Natural killer cell treated with Interleukin-12 subunit alpha and Interleukin-12 subunit beta and Interleukin-15 and Interleukin-18, amount 100 ng/mL, for 72 hours (primary cell): ENCODE data around the gene FUT2. TPM values are rescaled to one million over a fixed set of nuclear protein-coding genes. Genes with fewer than 3 reads are reported as not detected.
A peak's percentile ranks its signal among the peaks of the same experiment; 100 is the strongest.
"Not testable (repeated sequence)": the region's sequence is repeated elsewhere in the genome, so short reads cannot be mapped to it uniquely, and the experiment has no call there.

ENCODE experiments used
- ATAC-seq, 2 donors: fragments of 150-1000 bp; cut with Tn5 transposase in 1 of 2; sonication (Bioruptor Pico), chemical (Tn5 transposase) in 1 of 2; 2 replicates each; pipeline ENCODE4 v1.10.0; 2021
- DNase-seq: peaks from one replicate; pipeline ENCODE4 v3.0.0; 2022; ENCODE audit warnings: low spot score
- H3K27ac Mint-ChIP-seq, 2 donors: 1 replicate in 1 of 2; 2 replicates in 1 of 2; pipeline ENCODE4 v1.8.0; 2022; ENCODE audit warnings: mixed read lengths in 2 of 2, mild to moderate bottlenecking in 1 of 2, moderate library complexity in 1 of 2
- H3K27me3 Mint-ChIP-seq, 2 donors: 1 replicate in 1 of 2; 2 replicates in 1 of 2; pipeline ENCODE4 v1.8.0; 2022; ENCODE audit warnings: mixed read lengths in 2 of 2
- H3K36me3 Mint-ChIP-seq: one replicate; pipeline ENCODE4 v1.8.0; 2022; ENCODE audit warnings: mixed read lengths
- H3K4me1 Mint-ChIP-seq, 2 donors: 1 replicate in 1 of 2; 2 replicates in 1 of 2; pipeline ENCODE4 v1.8.0; 2022; ENCODE audit warnings: low read depth in 2 of 2, mixed read lengths in 2 of 2, mild to moderate bottlenecking in 1 of 2
- H3K4me3 Mint-ChIP-seq: one replicate; pipeline ENCODE4 v1.8.0; 2022; ENCODE audit warnings: mixed read lengths
- H3K9me3 Mint-ChIP-seq: 2 replicates; pipeline ENCODE4 v1.8.0; 2022; ENCODE audit warnings: mixed read lengths
- total RNA-seq, 2 donors: library from RNA; stranded (reverse); gene quantifications; one replicate each; pipeline ENCODE4 v1.2.3, GENCODE V29; 2022

The FUT2 gene
- total RNA-seq, 2 donors from 2014 or later: not detected

- Mint-ChIP-seq H3K27ac (no peak overlapping the region), H3K4me3 (no peak overlapping the region), H3K36me3 (no peaks in the 10 kb centered on the region), H3K4me1 (peaks cover 6 to 7% of the 10 kb centered on the region in 2 donors), H3K27me3 (no peaks in the 10 kb centered on the region), H3K9me3 (no peaks in the 10 kb centered on the region)
- DNase-seq (peak; percentile 75), ATAC-seq (peak; percentile 71 to 81)
Observed at GRCh38 chr19:48674921-48675824, 20.6 kb upstream of the FUT2 start.

GRCh38 chr19:48676487-48676886 lies 19.3 kb upstream of the FUT2 start:
- Mint-ChIP-seq H3K27ac (no peak overlapping the region), H3K4me1 (peaks cover 6 to 7% of the 10 kb centered on the region in 2 donors), H3K36me3 (no peaks in the 10 kb centered on the region), H3K9me3 (no peaks in the 10 kb centered on the region), H3K4me3 (no peak overlapping the region), H3K27me3 (no peaks in the 10 kb centered on the region)
- no peak for ATAC-seq
- DNase-seq: no peak

GRCh38 chr19:48676887-48677286 lies 18.9 kb upstream of the FUT2 start:
- Mint-ChIP-seq H3K4me1 (peaks cover 6 to 7% of the 10 kb centered on the region in 2 donors), H3K36me3 (no peaks in the 10 kb centered on the region), H3K27ac (no peak overlapping the region), H3K27me3 (no peaks in the 10 kb centered on the region), H3K9me3 (no peaks in the 10 kb centered on the region), H3K4me3 (no peak overlapping the region)
- ATAC-seq (no peak), DNase-seq (no peak)

- Mint-ChIP-seq H3K27me3 (no peaks in the 10 kb centered on the region), H3K4me1 (peaks cover 6 to 7% of the 10 kb centered on the region in 2 donors), H3K9me3 (no peaks in the 10 kb centered on the region), H3K36me3 (no peaks in the 10 kb centered on the region), H3K4me3 (no peak overlapping the region), H3K27ac (no peak overlapping the region)
- no peak for ATAC-seq
- no peak for DNase-seq
Observed at GRCh38 chr19:48678201-48678600, 17.6 kb upstream of the FUT2 start.

- H3K27me3 Mint-ChIP-seq, H3K27ac Mint-ChIP-seq, H3K4me3 Mint-ChIP-seq, H3K36me3 Mint-ChIP-seq, H3K4me1 Mint-ChIP-seq, H3K9me3 Mint-ChIP-seq, DNase-seq: not testable (repeated sequence)
- ATAC-seq: peak in 1 of 2 donors; percentile 5
Observed at GRCh38 chr19:48680006-48680405, 15.8 kb upstream of the FUT2 start.

- no peak overlapping the region for H3K27ac Mint-ChIP-seq
- ATAC-seq: peak in 1 of 2 donors; percentile 28
- H3K4me3 Mint-ChIP-seq: no peak overlapping the region
Observed at GRCh38 chr19:48680436-48681126, 15.2 kb upstream of the FUT2 start.

GRCh38 chr19:48681127-48681470 lies 14.7 kb upstream of the FUT2 start:
- Mint-ChIP-seq H3K4me1 (no peaks in the 10 kb centered on the region), H3K27me3 (no peaks in the 10 kb centered on the region), H3K9me3 (no peaks in the 10 kb centered on the region), H3K4me3 (no peak overlapping the region), H3K36me3 (no peaks in the 10 kb centered on the region), H3K27ac (no peak overlapping the region)
- DNase-seq: no peak
- peak; percentile 15 to 63 for ATAC-seq

More at GRCh38 chr19:48680436-48681126, 15.2 kb upstream of the FUT2 start:
- DNase-seq: no peak
- Mint-ChIP-seq H3K36me3 (no peaks in the 10 kb centered on the region), H3K4me1 (peaks cover 0 to under 1% of the 10 kb centered on the region in 2 donors), H3K9me3 (no peaks in the 10 kb centered on the region), H3K27me3 (no peaks in the 10 kb centered on the region)

- Mint-ChIP-seq H3K4me3 (no peak overlapping the region), H3K9me3 (no peaks in the 10 kb centered on the region), H3K27me3 (no peaks in the 10 kb centered on the region), H3K36me3 (no peaks in the 10 kb centered on the region), H3K4me1 (no peaks in the 10 kb centered on the region), H3K27ac (no peak overlapping the region)
- ATAC-seq (peak in 1 of 2 donors; percentile 57), DNase-seq (no peak)
Observed at GRCh38 chr19:48683349-48683748, 12.4 kb upstream of the FUT2 start.

GRCh38 chr19:48685583-48685982 lies 10.2 kb upstream of the FUT2 start:
- ATAC-seq (no peak), DNase-seq (no peak)
- H3K27ac Mint-ChIP-seq: no peak overlapping the region
- no peaks in the 10 kb centered on the region for H3K27me3 Mint-ChIP-seq
- H3K4me1 Mint-ChIP-seq: no peaks in the 10 kb centered on the region
- no peak overlapping the region for H3K4me3 Mint-ChIP-seq
- H3K9me3 Mint-ChIP-seq: no peaks in the 10 kb centered on the region
- no peaks in the 10 kb centered on the region for H3K36me3 Mint-ChIP-seq

GRCh38 chr19:48686088-48686487 lies 9.7 kb upstream of the FUT2 start:
- Mint-ChIP-seq H3K4me1 (no peaks in the 10 kb centered on the region), H3K9me3 (no peaks in the 10 kb centered on the region), H3K36me3 (no peaks in the 10 kb centered on the region), H3K4me3 (no peak overlapping the region), H3K27me3 (no peaks in the 10 kb centered on the region), H3K27ac (no peak overlapping the region)
- ATAC-seq (no peak), DNase-seq (no peak)

- H3K4me1 Mint-ChIP-seq, ATAC-seq, H3K36me3 Mint-ChIP-seq, H3K9me3 Mint-ChIP-seq, H3K4me3 Mint-ChIP-seq, H3K27me3 Mint-ChIP-seq, DNase-seq, H3K27ac Mint-ChIP-seq: not testable (repeated sequence)
Observed at GRCh38 chr19:48686637-48687036, 9.1 kb upstream of the FUT2 start.

- no peaks in the 10 kb centered on the region for H3K36me3 Mint-ChIP-seq
- no peak overlapping the region for H3K4me3 Mint-ChIP-seq
- H3K9me3 Mint-ChIP-seq: no peaks in the 10 kb centered on the region
- ATAC-seq (no peak), DNase-seq (no peak)
- H3K4me1 Mint-ChIP-seq: no peaks in the 10 kb centered on the region
- no peak overlapping the region for H3K27ac Mint-ChIP-seq
- H3K27me3 Mint-ChIP-seq: no peaks in the 10 kb centered on the region
Observed at GRCh38 chr19:48687776-48688175, 8.0 kb upstream of the FUT2 start.

GRCh38 chr19:48689449-48689848 lies 6.3 kb upstream of the FUT2 start:
- DNase-seq (no peak), ATAC-seq (no peak)
- no peak overlapping the region for H3K4me3 Mint-ChIP-seq
- H3K4me1 Mint-ChIP-seq: no peaks in the 10 kb centered on the region
- no peaks in the 10 kb centered on the region for H3K36me3 Mint-ChIP-seq
- H3K27ac Mint-ChIP-seq: no peak overlapping the region
- no peaks in the 10 kb centered on the region for H3K9me3 Mint-ChIP-seq
- H3K27me3 Mint-ChIP-seq: no peaks in the 10 kb centered on the region

- not testable (repeated sequence) for H3K4me3 Mint-ChIP-seq, DNase-seq, H3K4me1 Mint-ChIP-seq, H3K9me3 Mint-ChIP-seq, ATAC-seq, H3K27ac Mint-ChIP-seq, H3K36me3 Mint-ChIP-seq
- peaks cover 0 to 11% of the 10 kb centered on the region in 2 donors for H3K27me3 Mint-ChIP-seq
Observed at GRCh38 chr19:48693629-48694028, 2.1 kb upstream of the FUT2 start.
